Thymus (tissue), 11 donors: Measurements from ENCODE around the gene GRID1. TPM values are rescaled to one million over a fixed set of nuclear protein-coding genes. Genes with fewer than 3 reads are reported as not detected.

ENCODE experiments used
- DNase-seq, 9 donors: peaks; one replicate each; pipeline ENCODE4 v3.0.0-alpha.2; 2013; ENCODE audit warnings: low spot score in 9 of 9, low read depth in 6 of 9, missing footprints in 1 of 9
- H3K27ac ChIP-seq, 2 donors: one replicate each; pipeline ENCODE4 v1.5.1; 2013; ENCODE audit warnings: control low read depth in 1 of 2, low read depth in 1 of 2, low read length in 1 of 2, mild to moderate bottlenecking in 1 of 2, moderate library complexity in 1 of 2
- H3K27me3 ChIP-seq, 2 donors: one replicate each; pipeline ENCODE4 v1.5.1; 2013; ENCODE audit warnings: low read length in 1 of 2; ENCODE audit not compliant: control insufficient read depth in 2 of 2, insufficient read depth in 1 of 2
- H3K36me3 ChIP-seq, 2 donors: one replicate each; pipeline ENCODE4 v1.5.1; 2013; ENCODE audit warnings: low read length in 1 of 2, mild to moderate bottlenecking in 1 of 2, moderate library complexity in 1 of 2; ENCODE audit not compliant: control insufficient read depth in 2 of 2, insufficient read depth in 2 of 2
- H3K4me1 ChIP-seq, 2 donors: one replicate each; pipeline ENCODE4 v1.5.1; 2013; ENCODE audit warnings: low read length in 2 of 2; ENCODE audit not compliant: control insufficient read depth in 2 of 2, insufficient read depth in 2 of 2
- H3K4me3 ChIP-seq, 2 donors: one replicate each; pipeline ENCODE4 v1.5.1; 2013; ENCODE audit warnings: low read length in 2 of 2, control low read depth in 1 of 2, mild to moderate bottlenecking in 1 of 2
- H3K9me3 ChIP-seq, 2 donors: one replicate each; pipeline ENCODE4 v1.5.1; 2013; ENCODE audit warnings: low read length in 1 of 2, mild to moderate bottlenecking in 1 of 2; ENCODE audit not compliant: control insufficient read depth in 2 of 2, insufficient read depth in 1 of 2
- whole genome bisulfite sequencing: extraction: QIAGEN DNeasy Blood & Tissue Kit; methylation state at CpG from one replicate; pipeline ENCODE4 v1.1.7; 2013; 5-methylcytosine and 5-hydroxymethylcytosine counted together
- polyA plus RNA-seq: library from polyadenylated mRNA; stranded (reverse); fragments of 200-250 nt; gene quantifications from one replicate; pipeline ENCODE4 v1.2.3, GENCODE V29; 2013
- total RNA-seq: library from RNA; stranded (reverse); fragments of 120-200 nt; gene quantifications from one replicate; pipeline ENCODE4 v1.2.4, GENCODE V29; 2013
- donor health status: healthy.

The GRID1 gene
- total and polyA plus RNA-seq, 2 donors, result 0.33 to 0.46 TPM

- no peak overlapping the region for H3K4me3 ChIP-seq
- H3K9me3 ChIP-seq, result no peaks in the 10 kb centered on the region
- no peaks in the 10 kb centered on the region for H3K27me3 ChIP-seq
- H3K36me3 ChIP-seq, result no peaks in the 10 kb centered on the region
- no peak overlapping the region for H3K27ac ChIP-seq
- no peaks in the 10 kb centered on the region for H3K4me1 ChIP-seq
- WGBS, result 63% methylated on average over 3 of the region's 3 CpGs
- no peak for DNase-seq
Measured at GRCh38 chr10:86222687-86223086, 143.9 kb downstream of the GRID1 start.

- DNase-seq, result no peak
- H3K4me3 ChIP-seq, result no peak overlapping the region
- H3K27me3 ChIP-seq, result no peaks in the 10 kb centered on the region
- no peaks in the 10 kb centered on the region for H3K4me1 ChIP-seq
- 97% methylated on average over 4 of the region's 4 CpGs for WGBS
- no peaks in the 10 kb centered on the region for H3K36me3 ChIP-seq
- no peaks in the 10 kb centered on the region for H3K9me3 ChIP-seq
- no peak overlapping the region for H3K27ac ChIP-seq
Measured at GRCh38 chr10:86222336-86222650, 144.3 kb downstream of the GRID1 start.

GRCh38 chr10:86221442-86222335, 144.9 kb downstream of the GRID1 start:
- WGBS, result 82% methylated on average over 7 of the region's 7 CpGs

GRCh38 chr10:86220626-86221025, 146.0 kb downstream of the GRID1 start:
- DNase-seq, result no peak
- no peak overlapping the region for H3K4me3 ChIP-seq
- H3K9me3 ChIP-seq, result no peaks in the 10 kb centered on the region
- no peaks in the 10 kb centered on the region for H3K4me1 ChIP-seq
- H3K27ac ChIP-seq, result no peak overlapping the region
- H3K36me3 ChIP-seq, result no peaks in the 10 kb centered on the region
- no peaks in the 10 kb centered on the region for H3K27me3 ChIP-seq
- 96% methylated on average over 6 of the region's 6 CpGs for WGBS

More at GRCh38 chr10:86221442-86222335, 144.9 kb downstream of the GRID1 start:
- Histone ChIP-seq H3K27me3 (no peaks in the 10 kb centered on the region), H3K27ac (no peak overlapping the region), H3K4me1 (no peaks in the 10 kb centered on the region), H3K4me3 (no peak overlapping the region), H3K9me3 (no peaks in the 10 kb centered on the region), H3K36me3 (no peaks in the 10 kb centered on the region)
- no peak for DNase-seq

GRCh38 chr10:86219271-86219670, 147.3 kb downstream of the GRID1 start:
- Histone ChIP-seq H3K27me3 (no peaks in the 10 kb centered on the region), H3K36me3 (no peaks in the 10 kb centered on the region), H3K27ac (no peak overlapping the region), H3K4me1 (no peaks in the 10 kb centered on the region), H3K9me3 (no peaks in the 10 kb centered on the region), H3K4me3 (no peak overlapping the region)
- WGBS, result 90% methylated on average over 8 of the region's 8 CpGs
- DNase-seq, result no peak

- no peak for DNase-seq
- Histone ChIP-seq H3K4me3 (no peak overlapping the region), H3K27ac (no peak overlapping the region), H3K9me3 (no peaks in the 10 kb centered on the region), H3K27me3 (no peaks in the 10 kb centered on the region), H3K36me3 (no peaks in the 10 kb centered on the region), H3K4me1 (no peaks in the 10 kb centered on the region)
- 96% methylated on average over 5 of the region's 5 CpGs for WGBS
Measured at GRCh38 chr10:86218842-86219241, 147.8 kb downstream of the GRID1 start.

- no peak overlapping the region for H3K27ac ChIP-seq
- no peaks in the 10 kb centered on the region for H3K27me3 ChIP-seq
- no peaks in the 10 kb centered on the region for H3K36me3 ChIP-seq
- DNase-seq, result no peak
- H3K9me3 ChIP-seq, result no peaks in the 10 kb centered on the region
- no peaks in the 10 kb centered on the region for H3K4me1 ChIP-seq
- no peak overlapping the region for H3K4me3 ChIP-seq
- 98% methylated on average over 4 of the region's 4 CpGs for WGBS
Measured at GRCh38 chr10:86218160-86218559, 148.4 kb downstream of the GRID1 start.

GRCh38 chr10:86217371-86218080, 149.1 kb downstream of the GRID1 start:
- H3K36me3 ChIP-seq, result no peaks in the 10 kb centered on the region
- WGBS, result 88% methylated on average over 10 of the region's 10 CpGs
- H3K9me3 ChIP-seq, result no peaks in the 10 kb centered on the region
- no peak overlapping the region for H3K4me3 ChIP-seq
- no peak overlapping the region for H3K27ac ChIP-seq
- DNase-seq, result no peak
- H3K4me1 ChIP-seq, result no peaks in the 10 kb centered on the region
- no peaks in the 10 kb centered on the region for H3K27me3 ChIP-seq

GRCh38 chr10:86216886-86217285, 149.7 kb downstream of the GRID1 start:
- Histone ChIP-seq H3K4me1 (no peaks in the 10 kb centered on the region), H3K9me3 (no peaks in the 10 kb centered on the region), H3K27ac (no peak overlapping the region), H3K36me3 (no peaks in the 10 kb centered on the region), H3K27me3 (no peaks in the 10 kb centered on the region), H3K4me3 (no peak overlapping the region)
- 92% methylated on average over 1 of the region's 1 CpG for WGBS
- DNase-seq, result no peak
